Glutamatergic neuron (in vitro differentiated cells): Measurements from ENCODE around the gene FAN1. TPM values are rescaled to one million over a fixed set of nuclear protein-coding genes. Genes with fewer than 3 reads are reported as not detected.

Experiments used
- DNase-seq: peaks from one replicate; pipeline ENCODE4 v3.0.0; 2022
- H3K27ac Mint-ChIP-seq: one replicate; pipeline ENCODE4 v1.8.0; 2020; ENCODE audit warnings: mild to moderate bottlenecking, mixed read lengths, inconsistent platforms; ENCODE audit not compliant: unreplicated experiment
- H3K27me3 Mint-ChIP-seq: one replicate; pipeline ENCODE4 v1.8.0; 2020; ENCODE audit warnings: mild to moderate bottlenecking, moderate library complexity, mixed read lengths, inconsistent platforms; ENCODE audit not compliant: unreplicated experiment
- H3K36me3 Mint-ChIP-seq: one replicate; pipeline ENCODE4 v1.8.0; 2020; ENCODE audit warnings: mild to moderate bottlenecking, mixed read lengths, inconsistent platforms; ENCODE audit not compliant: unreplicated experiment
- H3K4me1 Mint-ChIP-seq: one replicate; pipeline ENCODE4 v1.8.0; 2020; ENCODE audit warnings: mild to moderate bottlenecking, low read depth, mixed read lengths, inconsistent platforms; ENCODE audit not compliant: unreplicated experiment
- H3K4me3 Mint-ChIP-seq: one replicate; pipeline ENCODE4 v1.8.0; 2020; ENCODE audit warnings: mild to moderate bottlenecking, mixed read lengths, inconsistent platforms; ENCODE audit not compliant: unreplicated experiment
- H3K9me3 Mint-ChIP-seq: one replicate; pipeline ENCODE4 v1.8.0; 2020; ENCODE audit warnings: mild to moderate bottlenecking, moderate library complexity, mixed read lengths, inconsistent platforms; ENCODE audit not compliant: unreplicated experiment
- total RNA-seq: library from RNA; stranded (reverse); fragmentation: NEBNext Ultra II Directional; extraction: Animal tissue kit (Norgen Biotek cat#: 25700); gene quantifications from one replicate; pipeline ENCODE4 v1.2.1, GENCODE V29; 2021; ENCODE audit not compliant: unreplicated experiment
- TF ChIP-seq, protein P1 (sequence below): fragments of 200-600 bp; sonication (generic); IDR thresholded peaks from one replicate; pipeline ENCODE4 v1.5.0; 2021; ENCODE audit not compliant: partially characterized antibody, unreplicated experiment

FAN1 gene
- total RNA-seq, 1 donor from 2014 or later = 22.9 TPM

GRCh38 chr15:30905821-30906220 is 2.1 kb downstream of the FAN1 start:
- H3K4me3 Mint-ChIP-seq = peak overlapping the region; percentile 16
- no peak for DNase-seq
- H3K27ac Mint-ChIP-seq = no peak overlapping the region
- peaks cover 6% of the 10 kb centered on the region for H3K9me3 Mint-ChIP-seq
- H3K27me3 Mint-ChIP-seq = peaks cover 4% of the 10 kb centered on the region
- H3K36me3 Mint-ChIP-seq = no peaks in the 10 kb centered on the region
- TF ChIP-seq, protein P1, sequence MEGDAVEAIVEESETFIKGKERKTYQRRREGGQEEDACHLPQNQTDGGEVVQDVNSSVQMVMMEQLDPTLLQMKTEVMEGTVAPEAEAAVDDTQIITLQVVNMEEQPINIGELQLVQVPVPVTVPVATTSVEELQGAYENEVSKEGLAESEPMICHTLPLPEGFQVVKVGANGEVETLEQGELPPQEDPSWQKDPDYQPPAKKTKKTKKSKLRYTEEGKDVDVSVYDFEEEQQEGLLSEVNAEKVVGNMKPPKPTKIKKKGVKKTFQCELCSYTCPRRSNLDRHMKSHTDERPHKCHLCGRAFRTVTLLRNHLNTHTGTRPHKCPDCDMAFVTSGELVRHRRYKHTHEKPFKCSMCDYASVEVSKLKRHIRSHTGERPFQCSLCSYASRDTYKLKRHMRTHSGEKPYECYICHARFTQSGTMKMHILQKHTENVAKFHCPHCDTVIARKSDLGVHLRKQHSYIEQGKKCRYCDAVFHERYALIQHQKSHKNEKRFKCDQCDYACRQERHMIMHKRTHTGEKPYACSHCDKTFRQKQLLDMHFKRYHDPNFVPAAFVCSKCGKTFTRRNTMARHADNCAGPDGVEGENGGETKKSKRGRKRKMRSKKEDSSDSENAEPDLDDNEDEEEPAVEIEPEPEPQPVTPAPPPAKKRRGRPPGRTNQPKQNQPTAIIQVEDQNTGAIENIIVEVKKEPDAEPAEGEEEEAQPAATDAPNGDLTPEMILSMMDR = no peak
- peaks cover 8% of the 10 kb centered on the region for H3K4me1 Mint-ChIP-seq

DNA sequence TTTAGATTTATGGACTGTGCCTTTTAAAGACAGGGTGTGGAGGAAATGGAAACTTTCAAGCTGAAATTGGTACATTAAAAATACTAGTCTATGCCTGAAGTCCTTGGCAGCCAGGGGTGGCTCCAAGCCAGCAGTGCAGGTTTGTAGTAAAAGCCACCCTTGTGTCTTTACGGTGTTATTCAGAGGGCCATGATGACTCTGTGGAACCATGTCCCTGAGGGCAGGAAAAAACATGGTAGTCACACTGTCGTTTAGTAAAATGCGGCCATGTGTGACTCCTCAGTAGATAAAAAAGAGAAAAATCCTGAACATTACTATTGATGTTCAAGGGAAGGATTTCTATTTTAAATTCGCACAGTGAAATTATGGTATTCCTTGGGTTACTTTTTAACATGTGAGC is 2.7 kb downstream of the FAN1 start:
- H3K9me3 Mint-ChIP-seq = peaks cover 6% of the 10 kb centered on the region
- H3K36me3 Mint-ChIP-seq = no peaks in the 10 kb centered on the region
- no peak overlapping the region for H3K27ac Mint-ChIP-seq
- TF ChIP-seq, protein P1 = no peak
- DNase-seq = no peak
- no peak overlapping the region for H3K4me3 Mint-ChIP-seq
- peaks cover 8% of the 10 kb centered on the region for H3K4me1 Mint-ChIP-seq
- peaks cover 4% of the 10 kb centered on the region for H3K27me3 Mint-ChIP-seq

DNA sequence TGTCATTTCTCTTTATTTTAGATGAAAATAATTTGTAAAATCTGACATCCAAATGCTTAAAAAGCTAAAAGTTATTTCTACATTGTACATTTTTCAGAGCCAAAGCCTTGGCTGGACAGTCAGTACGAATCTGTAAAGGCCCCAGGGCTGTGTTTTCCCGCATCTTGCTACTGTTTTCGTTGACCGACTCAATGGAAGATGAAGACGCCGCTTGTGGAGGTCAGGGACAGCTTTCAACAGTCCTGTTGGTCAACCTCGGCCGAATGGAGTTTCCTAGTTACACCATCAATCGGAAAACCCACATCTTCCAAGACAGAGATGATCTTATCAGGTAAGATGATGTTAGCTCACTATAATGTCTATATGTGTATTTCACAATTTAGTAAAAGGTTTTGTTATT is 10.0 kb downstream of the FAN1 start:
- Mint-ChIP-seq H3K36me3 (no peaks in the 10 kb centered on the region), H3K27ac (peak overlapping the region; percentile 39)

DNA sequence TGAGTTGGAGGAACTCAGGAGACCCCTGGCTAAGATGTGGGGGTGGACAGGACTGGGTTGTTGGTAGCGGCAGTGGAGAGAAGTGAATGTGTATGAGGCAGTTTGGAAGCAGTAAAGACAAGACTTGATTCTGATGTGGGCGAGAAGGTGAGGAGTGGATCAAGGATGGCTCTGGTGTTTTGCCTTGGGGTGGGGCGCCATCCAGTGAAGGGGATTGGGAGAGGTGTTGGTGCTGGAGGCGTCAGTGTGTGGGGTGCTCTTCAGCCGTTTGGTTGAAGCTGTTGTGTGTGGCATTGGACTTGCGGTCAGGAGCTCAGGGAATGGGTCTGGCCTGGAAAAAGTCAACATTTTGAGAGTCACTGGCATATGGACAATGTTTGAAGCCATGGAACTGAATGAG is 13.3 kb downstream of the FAN1 start:
- TF ChIP-seq, protein P1 = no peak
- no peak for DNase-seq
- Mint-ChIP-seq H3K9me3 (no peaks in the 10 kb centered on the region), H3K4me1 (peaks cover 7% of the 10 kb centered on the region), H3K27ac (no peak overlapping the region), H3K4me3 (no peak overlapping the region), H3K36me3 (no peaks in the 10 kb centered on the region), H3K27me3 (no peaks in the 10 kb centered on the region)

More for the DNA sequence above, 10.0 kb downstream of the FAN1 start:
- TF ChIP-seq, protein P1 = no peak
- Mint-ChIP-seq H3K4me3 (no peak overlapping the region), H3K27me3 (no peaks in the 10 kb centered on the region), H3K9me3 (no peaks in the 10 kb centered on the region), H3K4me1 (peaks cover 7% of the 10 kb centered on the region)
- DNase-seq = no peak

GRCh38 chr15:30917675-30918074 is 14.0 kb downstream of the FAN1 start:
- H3K27me3 Mint-ChIP-seq = no peaks in the 10 kb centered on the region
- no peak overlapping the region for H3K27ac Mint-ChIP-seq
- TF ChIP-seq, protein P1 = no peak
- H3K9me3 Mint-ChIP-seq = no peaks in the 10 kb centered on the region
- H3K36me3 Mint-ChIP-seq = no peaks in the 10 kb centered on the region
- H3K4me1 Mint-ChIP-seq = peaks cover 12% of the 10 kb centered on the region
- no peak for DNase-seq
- H3K4me3 Mint-ChIP-seq = no peak overlapping the region
